ENCODE data around the gene MAD1L1. TPM values are rescaled to one million over a fixed set of nuclear protein-coding genes. Genes with fewer than 3 reads are reported as not detected.

The MAD1L1 gene
- total and polyA plus RNA-seq, 2 of the 13 experiments (the other 11 are each of a cell fraction or from before 2014, with no cell fraction given): 17.4 to 64.7 TPM

GRCh38 chr7:2258661-2259365, 26.1 kb upstream of the MAD1L1 start:
- H2AFZ ChIP-seq (ENCODE audit: low read length): no peak overlapping the region
- TF ChIP-seq ZSCAN31 (CRISPR knock-in tag; IDR thresholded peaks at IDR 0.05; ENCODE audit: low read depth) (no peak), ZNF296 (CRISPR knock-in tag; conservative IDR thresholded peaks at IDR 0.05) (no peak), BCLAF1 (IDR thresholded peaks at IDR 0.05) (no peak), ZMYM2 (CRISPR knock-in tag; IDR thresholded peaks at IDR 0.05) (no peak), ZNF772 (CRISPR knock-in tag; IDR thresholded peaks at IDR 0.05) (no peak), RBAK (CRISPR knock-in tag; IDR thresholded peaks at IDR 0.05) (no peak), ZNF143 (CRISPR knock-in tag; IDR thresholded peaks at IDR 0.05) (no peak), KLF9 (CRISPR knock-in tag; IDR thresholded peaks at IDR 0.05; ENCODE audit: low read depth) (no peak), ETV5 (CRISPR knock-in tag; IDR thresholded peaks at IDR 0.05; ENCODE audit: borderline replicate concordance) (no peak), THAP9 (CRISPR knock-in tag; IDR thresholded peaks at IDR 0.05; ENCODE audit: borderline replicate concordance) (no peak)
- no peaks in the 10 kb centered on the region for H3K9me3 ChIP-seq (ENCODE audit: low read length)
- H3K27ac ChIP-seq (ENCODE audit: extremely low read length, insufficient read depth, low read length): no peak overlapping the region
- H3K36me3 ChIP-seq (replicated peaks in 1 of 2; ENCODE audit: control insufficient read depth in 1 of 2, insufficient read depth in 2 of 2, low read length in 2 of 2): peaks cover 6 to 38% of the 10 kb centered on the region in 2 experiments; a peak in 3 of 5 replicates
- H3K27me3 ChIP-seq (ENCODE audit: control insufficient read depth in 1 of 2, insufficient read depth in 2 of 2, low read length in 2 of 2): no peaks in the 10 kb centered on the region
- FAIRE-seq: no peak
- no peaks in the 10 kb centered on the region for H4K20me1 ChIP-seq (ENCODE audit: insufficient read depth, low read length)
- no TSS peak for BruUV-seq (replicated peaks)
- no peak for DNase-seq (ENCODE audit: low spot score)
- no peak for ATAC-seq
- no peak overlapping the region for H3K4me3 ChIP-seq (replicated peaks in 1 of 3; ENCODE audit: insufficient read depth in 1 of 3, low read depth in 2 of 3, low read length in 3 of 3)
- in situ Hi-C loops (cut with HindIII; ENCODE audit: extremely low pct_ligation_motif_present, low pct_unique_long_range_greater_than_20kb): loop anchor here (10.0 kb wide), 1 partner anchor 46 kb away; no protein-coding TSS in a partner anchor
- ChIA-PET CTCF (ENCODE audit: low intra/inter-chr PET ratio, low total read pairs) (no interaction called here), POLR2A (no interaction called here)
- no peak overlapping the region for H3K4me2 ChIP-seq (ENCODE audit: low read depth, low read length)
- WGBS (ENCODE audit: low lambda C conversion rate): 99% methylated on average over 10 of the region's 34 CpGs
- H3K4me1 ChIP-seq (ENCODE audit: insufficient read depth, low read length): no peaks in the 10 kb centered on the region
- intact Hi-C loops (cut with micrococcal nuclease; ENCODE audit: unreplicated experiment): no loop called here
- H3K9ac ChIP-seq (ENCODE audit: insufficient read depth, low read depth, low read length): no peak overlapping the region
- no peaks in the 10 kb centered on the region for H3K79me2 ChIP-seq (ENCODE audit: insufficient read depth, low read length)

Measured in HepG2 (cell line).